Stimulated activated CD8-positive, alpha-beta memory T cell treated with anti-CD3 and anti-CD28 coated beads, Interleukin-12 subunit alpha, Interleukin-12 subunit beta, amount 100 ng/mL, for 1 hour (primary cell): ENCODE measurements around the gene PTPRT.

Experiments used
- DNase-seq: peaks from one replicate; pipeline ENCODE4 v3.0.0-alpha.2; 2020; ENCODE audit warnings: low read depth

Gene PTPRT

GRCh38 chr20:42549496-42549895, 640.2 kb downstream of the PTPRT start:
- no peak for DNase-seq

GRCh38 chr20:42544926-42545325, 644.8 kb downstream of the PTPRT start:
- no peak for DNase-seq

- no peak for DNase-seq
Observed at GRCh38 chr20:42532831-42533230, 656.9 kb downstream of the PTPRT start.

- no peak for DNase-seq
Observed at GRCh38 chr20:42531508-42531961, 658.2 kb downstream of the PTPRT start.

GRCh38 chr20:42530855-42531448, 658.8 kb downstream of the PTPRT start:
- DNase-seq, result no peak

- no peak for DNase-seq
Observed at GRCh38 chr20:42530191-42530590, 659.5 kb downstream of the PTPRT start.

GRCh38 chr20:42524058-42524457, 665.6 kb downstream of the PTPRT start:
- DNase-seq, result no peak

GRCh38 chr20:42516692-42517091, 673.0 kb downstream of the PTPRT start:
- no peak for DNase-seq

GRCh38 chr20:42510686-42511085, 679.0 kb downstream of the PTPRT start:
- DNase-seq, result no peak

- no peak for DNase-seq
Observed at GRCh38 chr20:42507874-42508273, 681.8 kb downstream of the PTPRT start.

GRCh38 chr20:42506397-42506796, 683.3 kb downstream of the PTPRT start:
- no peak for DNase-seq

- DNase-seq, result no peak
Observed at GRCh38 chr20:42502591-42502990, 687.1 kb downstream of the PTPRT start.

- no peak for DNase-seq
Observed at GRCh38 chr20:42496595-42496994, 693.1 kb downstream of the PTPRT start.

- no peak for DNase-seq
Observed at GRCh38 chr20:42494290-42494689, 695.4 kb downstream of the PTPRT start.

GRCh38 chr20:42493001-42493400, 696.7 kb downstream of the PTPRT start:
- DNase-seq, result no peak

GRCh38 chr20:42492290-42492689, 697.4 kb downstream of the PTPRT start:
- no peak for DNase-seq

GRCh38 chr20:42485556-42485955, 704.1 kb downstream of the PTPRT start:
- no peak for DNase-seq

- DNase-seq, result no peak
Observed at GRCh38 chr20:42484790-42485375, 704.8 kb downstream of the PTPRT start.

GRCh38 chr20:42484335-42484734, 705.4 kb downstream of the PTPRT start:
- no peak for DNase-seq

- no peak for DNase-seq
Observed at GRCh38 chr20:42483730-42484303, 705.9 kb downstream of the PTPRT start.

GRCh38 chr20:42482808-42483207, 706.9 kb downstream of the PTPRT start:
- DNase-seq, result no peak

GRCh38 chr20:42475773-42476172, 713.9 kb downstream of the PTPRT start:
- DNase-seq, result no peak

GRCh38 chr20:42474646-42475045, 715.1 kb downstream of the PTPRT start:
- no peak for DNase-seq

GRCh38 chr20:42472198-42472597, 717.5 kb downstream of the PTPRT start:
- no peak for DNase-seq
